ENCODE data around the gene GSTO1. TPM values are rescaled to one million over a fixed set of nuclear protein-coding genes. Genes with fewer than 3 reads are reported as not detected.

The GSTO1 gene
- total RNA-seq, 2 donors from 2014 or later: 16.8 to 65.9 TPM

- no peaks in the 10 kb centered on the region for H3K36me3 ChIP-seq (replicated peaks in 1 of 2; ENCODE audit: insufficient read depth in 1 of 2, low read depth in 2 of 2)
- WGBS, 2 donors: 51 to 74% methylated on average over 7 of the region's 7 CpGs
- H3K4me3 ChIP-seq: no peak overlapping the region
- H3K4me1 ChIP-seq: no peaks in the 10 kb centered on the region
- H3K27ac ChIP-seq: no peak overlapping the region
- no peak for ATAC-seq
- intact Hi-C loops (cut with DNase I): no loop called here
- TF ChIP-seq POLR2A (IDR thresholded peaks at IDR 0.05) (no peak), CTCF (IDR thresholded peaks at IDR 0.05) (no peak)
- H3K27me3 ChIP-seq: no peaks in the 10 kb centered on the region
- H3K9me3 ChIP-seq: no peaks in the 10 kb centered on the region
- no peak for DNase-seq
Measured at GRCh38 chr10:104218751-104219150, 35.9 kb upstream of the GSTO1 start.

- intact Hi-C loops (cut with DNase I): no loop called here
- TF ChIP-seq CTCF (IDR thresholded peaks at IDR 0.05) (no peak), POLR2A (IDR thresholded peaks at IDR 0.05) (no peak)
- Histone ChIP-seq H3K36me3 (replicated peaks in 1 of 2; ENCODE audit: insufficient read depth in 1 of 2, low read depth in 2 of 2) (no peaks in the 10 kb centered on the region), H3K27me3 (no peaks in the 10 kb centered on the region), H3K27ac (no peak overlapping the region), H3K9me3 (no peaks in the 10 kb centered on the region), H3K4me3 (no peak overlapping the region), H3K4me1 (no peaks in the 10 kb centered on the region)
- 21 to 23% methylated on average over 2 of the region's 2 CpGs for WGBS, 2 donors
- DNase-seq: no peak
- no peak for ATAC-seq
Measured at GRCh38 chr10:104220522-104220921, 34.2 kb upstream of the GSTO1 start.

- intact Hi-C loops (cut with DNase I): no loop called here
- no peak for ATAC-seq
- Histone ChIP-seq H3K4me1 (no peaks in the 10 kb centered on the region), H3K9me3 (no peaks in the 10 kb centered on the region), H3K4me3 (no peak overlapping the region), H3K36me3 (replicated peaks in 1 of 2; ENCODE audit: insufficient read depth in 1 of 2, low read depth in 2 of 2) (no peaks in the 10 kb centered on the region), H3K27ac (no peak overlapping the region), H3K27me3 (no peaks in the 10 kb centered on the region)
- DNase-seq: no peak
- no peak for TF ChIP-seq POLR2A (IDR thresholded peaks at IDR 0.05)
- no peak for TF ChIP-seq CTCF (IDR thresholded peaks at IDR 0.05)
Measured at GRCh38 chr10:104223304-104223703, 31.4 kb upstream of the GSTO1 start.

GRCh38 chr10:104230490-104230889, 24.2 kb upstream of the GSTO1 start:
- Histone ChIP-seq H3K36me3 (replicated peaks in 1 of 2; ENCODE audit: insufficient read depth in 1 of 2, low read depth in 2 of 2) (no peaks in the 10 kb centered on the region), H3K4me1 (peaks cover 4% of the 10 kb centered on the region), H3K27ac (no peak overlapping the region), H3K27me3 (no peaks in the 10 kb centered on the region), H3K4me3 (no peak overlapping the region), H3K9me3 (no peaks in the 10 kb centered on the region)
- no peak for DNase-seq
- no peak for ATAC-seq
- TF ChIP-seq CTCF (IDR thresholded peaks at IDR 0.05) (no peak), POLR2A (IDR thresholded peaks at IDR 0.05) (no peak)
- intact Hi-C loops (cut with DNase I): no loop called here
- WGBS, 2 donors: 77 to 81% methylated on average over 4 of the region's 4 CpGs

- TF ChIP-seq POLR2A (IDR thresholded peaks at IDR 0.05) (peak in 2 of 3 donors; percentile 73 to 75), CTCF (IDR thresholded peaks at IDR 0.05) (peak in 1 of 7 experiments; percentile 6)
- Histone ChIP-seq H3K9me3 (no peaks in the 10 kb centered on the region), H3K27me3 (no peaks in the 10 kb centered on the region), H3K36me3 (replicated peaks in 1 of 2; ENCODE audit: insufficient read depth in 1 of 2, low read depth in 2 of 2) (no peaks in the 10 kb centered on the region), H3K4me3 (peak within 1 kb of the TSS; percentile 42 to 86), H3K27ac (peak within 1 kb of the TSS in 3 of 4 donors; percentile 41 to 71 (median 67)), H3K4me1 (peaks cover 4% of the 10 kb centered on the region)
- intact Hi-C loops (cut with DNase I): no loop called here
- DNase-seq (peak; percentile 99 to 100 (median 99)), ATAC-seq (peak; percentile 100)
- 0 to 1% methylated on average over 26 to 60 of the region's 60 CpGs for WGBS, 2 donors
Measured at GRCh38 chr10:104231784-104232612, 22.7 kb upstream of the GSTO1 start, which contains the start of gene CFAP43. CFAP43 (minus strand) TSS chr10:104232364; CDS start chr10:104232246, 118 bp downstream.
